HG03439 (cell line): Measurements from ENCODE around the gene PRR15L.

ENCODE experiments used
- ATAC-seq: cut with Tn5 transposase; IDR thresholded peaks from one replicate; pipeline ENCODE4 v1.9.1; 2021; ENCODE audit warnings: mild to moderate bottlenecking, moderate library complexity; ENCODE audit not compliant: unreplicated experiment

PRR15L gene

DNA sequence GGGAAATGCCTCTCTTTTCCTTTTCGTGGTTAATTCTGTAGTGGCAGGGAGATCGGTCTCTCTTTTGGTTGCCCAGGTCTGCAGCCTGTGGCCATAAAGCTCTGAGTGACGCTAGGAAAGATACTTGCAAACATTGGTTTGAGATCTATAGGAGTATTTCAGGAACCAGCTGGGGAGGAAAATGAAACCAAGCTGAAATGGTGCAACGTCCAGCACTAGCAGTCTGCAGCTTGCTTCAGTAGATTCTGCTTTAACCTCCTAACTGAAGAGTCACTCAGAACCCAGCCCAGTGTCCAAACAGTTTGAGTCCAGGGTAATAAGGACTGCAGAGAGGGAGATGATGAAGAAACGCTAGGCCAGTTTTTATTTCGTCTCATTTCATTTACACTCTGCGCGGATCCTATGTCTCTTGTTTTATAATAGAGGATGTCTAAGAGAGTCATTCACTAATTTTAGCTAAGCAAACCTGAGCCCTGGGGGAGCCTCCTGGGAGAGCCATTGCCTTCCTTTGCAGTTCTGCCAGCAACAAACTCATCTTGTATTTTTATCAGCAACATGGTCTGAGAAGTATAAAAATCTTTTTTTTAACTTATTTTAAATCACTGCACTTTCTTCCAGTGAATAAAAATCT lies 49.6 kb downstream of the PRR15L start:
- ATAC-seq = no peak

DNA sequence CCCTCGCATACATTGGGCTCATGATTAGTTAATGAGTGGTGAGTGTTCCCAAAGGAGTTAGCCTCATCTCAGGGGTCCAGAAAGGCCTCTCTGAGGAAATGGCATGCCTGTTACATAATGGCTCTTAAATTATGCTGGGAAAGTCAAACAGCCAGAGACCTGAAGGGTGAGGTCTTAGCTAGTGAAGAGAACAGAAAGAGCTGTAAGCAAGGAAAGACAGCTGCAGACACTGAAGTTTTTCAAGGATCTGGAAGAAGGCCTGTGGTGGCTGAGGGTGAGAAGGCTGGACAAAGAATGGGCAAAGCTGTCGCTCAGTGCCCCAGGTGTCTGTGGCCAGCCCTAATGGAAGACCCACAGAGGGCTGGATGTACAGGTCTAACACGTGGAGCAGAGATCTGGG lies 51.2 kb downstream of the PRR15L start:
- ATAC-seq = no peak

DNA sequence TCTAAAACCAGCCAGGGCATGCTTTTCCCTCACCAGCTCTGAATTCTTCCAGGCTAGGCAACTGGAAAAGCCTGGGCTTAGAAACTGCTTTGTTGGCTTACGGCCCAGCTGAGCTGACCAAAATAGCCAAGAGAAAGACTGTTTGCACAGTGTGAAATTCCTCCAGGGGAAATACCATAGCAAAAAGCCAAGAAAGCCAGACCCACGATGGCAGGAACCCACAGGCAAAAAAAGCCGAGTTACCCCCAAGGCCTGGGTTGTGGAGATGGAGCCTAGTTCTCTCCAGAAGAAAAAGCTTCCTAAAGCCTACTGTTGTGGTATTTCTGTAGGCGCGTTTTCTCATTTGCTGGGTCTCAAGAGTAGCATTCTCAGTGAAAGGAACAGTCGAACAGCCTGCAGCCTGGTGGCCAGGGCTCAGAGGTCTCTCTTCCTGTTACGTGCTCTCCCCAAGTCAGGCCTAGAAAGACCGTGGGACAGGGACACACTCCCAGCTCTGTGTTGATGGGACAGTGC lies 52.4 kb downstream of the PRR15L start:
- ATAC-seq = no peak

- no peak for ATAC-seq
Measured at GRCh38 chr17:47902039-47902744, 55.5 kb downstream of the PRR15L start.
